ENCODE results near the gene AQP11.

Gene AQP11

GRCh38 chr11:77636731-77637344 is 47.1 kb downstream of the AQP11 start:
- TF ChIP-seq CTCF (conservative IDR thresholded peaks at IDR 0.05) (no peak), ZFX (IDR thresholded peaks at IDR 0.05) (no peak)
- peak overlapping the region; percentile 75 for H3K27ac ChIP-seq

- H3K27ac ChIP-seq: peak within 1 kb of the TSS; percentile 75
- TF ChIP-seq CTCF (conservative IDR thresholded peaks at IDR 0.05) (no peak), ZFX (IDR thresholded peaks at IDR 0.05) (peak; percentile 95)
These were observed 47.8 kb downstream of the AQP11 start, which contains the start of gene CLNS1A for GRCh38 chr11:77637345-77638165. TSS of gene CLNS1A (minus strand) at chr11:77637794. CDS start at chr11:77637714, 80 bp downstream.

GRCh38 chr11:77642228-77642627 is 52.5 kb downstream of the AQP11 start:
- no peak overlapping the region for H3K27ac ChIP-seq
- no peak for TF ChIP-seq CTCF (conservative IDR thresholded peaks at IDR 0.05)
- TF ChIP-seq ZFX (IDR thresholded peaks at IDR 0.05): no peak

GRCh38 chr11:77644887-77645286 is 55.1 kb downstream of the AQP11 start:
- TF ChIP-seq CTCF (conservative IDR thresholded peaks at IDR 0.05) (no peak), ZFX (IDR thresholded peaks at IDR 0.05) (no peak)
- no peak overlapping the region for H3K27ac ChIP-seq

- no peak overlapping the region for H3K27ac ChIP-seq
- TF ChIP-seq ZFX (IDR thresholded peaks at IDR 0.05): no peak
- TF ChIP-seq CTCF (conservative IDR thresholded peaks at IDR 0.05): no peak
These were observed 58.0 kb downstream of the AQP11 start for GRCh38 chr11:77647654-77648305.

GRCh38 chr11:77650123-77650522 is 60.4 kb downstream of the AQP11 start:
- no peak for TF ChIP-seq ZFX (IDR thresholded peaks at IDR 0.05)
- TF ChIP-seq CTCF (conservative IDR thresholded peaks at IDR 0.05): no peak
- H3K27ac ChIP-seq: no peak overlapping the region
